CD4-positive, alpha-beta T cell treated with Interleukin-12 subunit alpha and Interleukin-12 subunit beta, for 1 hour (primary cell): ENCODE data around the gene TMEM9.

ENCODE experiments used
- DNase-seq: peaks from one replicate; pipeline ENCODE4 v3.0.0-alpha.2; 2020

Gene TMEM9

DNA sequence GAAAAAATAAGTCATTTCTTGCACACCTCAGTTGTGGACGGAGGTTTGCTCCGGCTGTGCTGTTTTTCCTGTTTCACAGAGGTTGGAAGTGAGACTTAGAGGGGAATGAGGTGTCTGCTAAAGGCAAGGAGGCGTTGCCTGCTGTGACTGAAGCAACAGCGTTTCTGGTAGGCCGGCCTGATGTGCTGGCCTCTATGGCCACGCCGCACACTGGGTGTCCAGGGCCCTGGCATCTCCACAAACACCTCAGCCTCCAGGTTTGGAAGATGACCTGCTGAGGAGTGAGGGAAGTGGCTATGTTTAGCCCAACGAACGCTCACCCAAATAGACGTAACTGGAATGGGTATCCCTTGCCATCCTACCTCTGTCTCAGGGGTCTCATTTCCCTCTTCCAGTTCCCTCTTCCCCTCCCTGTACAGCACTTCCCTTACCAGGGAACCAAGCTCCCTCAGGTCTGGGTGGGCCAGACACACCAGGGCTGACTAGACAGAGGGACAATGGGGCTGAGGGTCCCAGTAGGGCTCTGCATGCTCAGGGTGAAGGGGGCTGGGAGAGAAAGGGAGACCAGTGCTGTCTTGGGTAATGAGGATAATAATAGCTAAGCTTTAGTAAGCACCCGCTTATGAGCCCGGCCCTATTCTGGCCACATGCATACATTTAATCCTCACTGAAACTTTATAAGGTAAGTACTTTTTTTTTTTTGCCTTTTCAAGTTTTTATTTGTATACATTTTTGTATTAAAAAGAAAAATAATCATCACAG is 53.9 kb downstream of the TMEM9 start:
- no peak for DNase-seq

DNA sequence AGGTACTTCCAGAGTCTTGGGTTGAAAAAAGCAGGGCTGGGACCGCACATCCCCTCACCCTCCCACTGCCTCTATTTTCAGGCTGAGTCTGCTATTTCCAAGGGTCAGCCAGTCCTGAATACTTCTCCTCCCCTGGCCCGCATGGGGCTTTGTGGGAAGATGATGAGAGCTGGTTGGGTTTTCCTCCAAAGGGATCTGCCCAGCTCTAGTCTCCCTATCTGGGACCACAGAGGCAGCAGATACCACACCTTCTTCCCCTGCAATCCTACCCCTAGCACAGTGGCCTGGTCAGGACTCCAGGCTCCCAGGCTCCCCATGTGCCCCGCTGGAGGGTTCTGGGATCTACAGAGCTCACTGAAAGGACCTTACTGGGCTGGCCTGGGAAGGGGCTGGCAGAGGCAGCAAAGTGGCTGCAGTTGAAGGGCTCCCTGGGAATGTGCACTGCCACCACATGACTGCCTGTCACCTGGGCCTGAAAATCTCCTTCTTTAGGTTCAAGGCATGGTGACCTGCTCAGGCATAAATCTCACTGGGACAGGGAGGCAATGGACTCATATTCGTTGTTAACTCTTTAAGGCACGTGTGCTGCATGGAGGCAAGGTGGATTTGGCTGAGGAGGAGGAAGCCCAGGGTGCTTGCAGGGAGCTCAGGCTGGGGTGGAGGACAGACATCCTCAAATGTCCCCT is 55.1 kb downstream of the TMEM9 start:
- no peak for DNase-seq

DNA sequence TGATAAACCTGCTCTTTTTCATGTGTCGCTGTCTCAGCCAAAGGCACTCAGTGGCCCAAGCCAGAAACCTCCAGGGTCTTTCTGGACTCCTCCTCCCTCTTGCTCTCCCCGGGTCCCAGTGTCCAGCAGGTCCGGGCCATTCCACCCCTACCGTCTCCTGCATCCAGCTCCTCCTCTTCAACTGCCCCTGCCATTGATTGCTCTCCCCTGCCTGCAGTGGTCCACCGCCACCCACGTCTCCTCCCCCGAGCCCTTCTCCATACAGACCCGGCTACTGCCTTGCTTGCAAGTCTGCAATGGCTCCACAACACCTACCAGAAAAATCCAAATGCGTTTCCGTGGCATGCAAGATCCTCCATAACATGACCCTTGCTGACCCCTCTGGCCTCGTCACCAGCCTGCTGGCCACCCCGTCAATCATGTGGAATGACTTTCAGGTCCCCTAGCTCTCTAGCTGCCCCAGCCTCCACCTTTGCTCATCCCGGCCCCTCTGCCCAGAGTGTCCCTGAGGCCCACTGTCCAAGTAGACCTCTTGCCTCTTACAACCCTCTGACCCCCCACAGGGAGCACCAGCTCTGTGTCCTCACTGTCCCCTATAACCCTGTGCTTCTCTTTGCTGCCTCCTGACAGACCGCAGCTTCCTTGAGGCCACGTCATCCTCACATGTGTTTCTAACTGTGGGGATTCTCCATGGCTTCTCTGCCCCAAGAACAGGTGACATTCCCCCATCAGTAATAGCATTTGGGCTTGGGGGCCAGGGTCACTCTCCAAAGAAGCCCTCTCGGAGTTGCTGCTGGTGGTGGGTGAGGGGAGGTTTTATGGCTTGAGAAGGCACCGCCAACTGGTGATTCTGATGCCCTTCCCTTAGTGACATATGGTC is 57.1 kb downstream of the TMEM9 start:
- no peak for DNase-seq

DNA sequence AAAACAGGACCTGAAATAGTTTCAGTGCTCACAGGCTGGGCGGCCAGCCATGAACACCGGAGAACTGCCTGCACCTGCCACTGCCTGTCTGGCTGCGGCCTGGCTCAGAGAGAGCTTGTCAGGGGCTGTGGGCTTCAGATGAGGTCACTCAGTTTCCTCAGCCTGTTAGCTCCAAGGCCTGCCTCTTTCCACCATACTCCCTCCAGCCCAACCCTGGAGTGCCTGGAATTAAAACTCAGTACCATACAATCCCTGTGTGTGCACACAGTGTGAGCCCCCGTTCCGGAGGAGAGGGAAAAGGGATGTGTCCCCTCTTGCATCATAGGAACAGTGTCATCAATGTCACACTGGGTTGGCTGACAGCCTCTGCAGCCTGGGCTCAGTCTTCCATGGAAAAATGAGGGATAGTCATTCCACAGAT is 58.2 kb downstream of the TMEM9 start:
- no peak for DNase-seq

DNA sequence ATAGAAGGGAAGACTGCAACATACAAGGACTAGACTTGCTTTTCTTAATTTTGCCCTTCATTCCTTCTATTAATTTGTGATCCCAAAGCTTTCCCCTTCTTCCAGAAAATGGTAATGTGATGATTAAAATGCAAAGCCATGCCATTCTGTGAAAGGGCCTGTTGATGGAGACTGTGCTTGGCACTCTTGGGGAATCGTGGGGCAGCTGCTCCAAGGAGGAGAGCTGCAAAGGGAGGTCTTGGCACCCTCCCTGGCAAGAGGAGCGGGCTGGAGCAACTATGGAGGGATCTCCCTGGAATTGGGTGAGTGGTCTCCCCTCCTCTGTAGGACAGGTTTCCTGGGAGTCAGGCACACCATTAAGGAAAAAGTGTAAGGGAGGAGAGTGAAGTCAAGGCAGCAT is 58.7 kb downstream of the TMEM9 start:
- no peak for DNase-seq

DNA sequence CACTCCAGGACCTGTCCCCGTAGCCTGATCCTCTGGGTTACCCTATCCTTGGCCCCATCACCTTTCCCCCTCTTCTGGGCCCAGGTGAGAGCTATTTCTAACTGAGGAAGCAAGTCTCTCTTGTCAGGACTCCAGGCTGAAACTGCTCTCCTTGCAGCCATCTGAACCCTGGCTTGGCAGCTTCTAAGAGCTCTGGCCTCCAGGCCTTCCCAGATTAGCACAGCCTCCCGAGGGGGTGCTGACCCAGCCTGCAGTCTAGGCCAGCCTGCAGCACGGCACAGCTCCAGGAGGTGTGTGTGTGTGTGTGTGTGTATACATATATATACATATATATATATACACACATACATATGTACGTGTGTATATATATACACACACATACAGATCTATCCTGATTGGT is 59.4 kb downstream of the TMEM9 start:
- no peak for DNase-seq

DNA sequence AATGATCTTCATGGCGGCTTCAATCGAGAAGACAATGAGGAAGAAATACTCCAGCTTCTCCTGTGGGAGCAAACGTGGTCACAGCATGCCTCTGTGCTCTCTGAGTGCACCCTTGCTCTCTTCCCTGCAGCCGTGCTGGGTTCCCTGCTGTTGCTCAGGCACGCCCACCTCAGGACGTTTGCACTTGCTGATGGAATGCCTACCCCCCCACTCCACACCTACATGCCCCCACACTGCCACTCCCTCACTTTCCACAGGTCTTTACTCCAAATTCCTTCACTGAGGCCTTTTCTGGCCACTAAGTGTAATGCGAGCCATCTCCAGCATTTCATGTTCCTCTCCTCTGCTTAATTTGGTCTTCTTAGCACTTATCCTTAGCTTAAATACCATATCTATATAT is 60.3 kb downstream of the TMEM9 start:
- no peak for DNase-seq

DNA sequence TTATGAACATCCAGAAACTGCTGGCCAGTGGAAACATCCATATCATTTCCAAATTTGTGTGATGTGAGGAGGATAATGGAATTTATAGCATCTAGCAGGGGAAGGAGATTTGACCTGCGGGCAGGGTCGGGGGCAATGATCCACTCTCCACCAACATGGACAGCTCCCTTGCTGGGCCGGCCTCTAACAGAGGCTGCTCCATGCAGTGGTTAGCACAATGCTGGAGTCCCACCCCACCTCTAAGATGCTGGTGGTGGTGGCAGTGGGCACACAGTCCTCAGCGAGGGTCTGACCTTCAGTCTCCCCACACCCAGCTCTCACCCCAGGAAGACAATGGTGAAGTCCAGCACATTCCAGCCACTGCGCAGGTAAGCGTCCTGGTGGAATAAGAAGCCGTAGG is 60.7 kb downstream of the TMEM9 start:
- DNase-seq: no peak

DNA sequence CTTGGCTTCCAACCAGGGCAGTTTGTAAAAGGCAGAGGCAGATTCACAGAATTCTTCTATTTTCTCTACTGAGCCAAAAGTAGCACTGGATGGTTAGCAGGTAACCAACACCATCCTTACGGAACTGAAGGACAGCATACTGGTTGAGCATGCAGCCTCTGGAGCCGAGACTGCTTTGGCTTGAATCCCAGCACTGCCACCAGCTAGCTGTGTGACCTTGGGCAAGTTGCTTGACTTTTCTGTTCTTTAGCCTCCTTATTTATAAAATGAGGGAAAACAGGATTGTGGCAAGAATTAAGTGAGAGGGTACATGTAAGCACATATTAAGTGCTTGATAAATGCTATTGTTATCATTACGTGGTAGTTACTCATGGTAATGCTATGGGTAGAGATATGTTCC is 61.5 kb downstream of the TMEM9 start:
- DNase-seq: no peak

DNA sequence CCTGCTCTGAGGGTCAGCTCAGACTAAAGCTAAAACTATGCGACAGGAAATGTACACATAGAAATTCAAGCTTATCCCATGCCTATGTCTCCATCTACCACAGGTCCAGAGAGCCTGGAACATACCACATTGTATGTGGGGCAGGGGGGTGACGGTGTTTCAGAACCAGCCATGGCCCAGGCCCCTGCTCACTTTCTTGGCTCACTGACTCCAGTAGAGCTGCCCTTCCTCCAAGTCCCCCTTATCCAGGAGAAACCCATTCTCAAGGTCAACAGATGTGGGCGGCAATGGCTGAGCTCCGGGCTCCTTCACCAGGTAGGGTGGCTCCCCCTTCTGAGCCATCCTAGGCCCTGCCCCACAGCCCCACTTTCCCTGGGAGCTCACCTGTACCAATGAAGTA is 63.0 kb downstream of the TMEM9 start:
- no peak for DNase-seq

DNA sequence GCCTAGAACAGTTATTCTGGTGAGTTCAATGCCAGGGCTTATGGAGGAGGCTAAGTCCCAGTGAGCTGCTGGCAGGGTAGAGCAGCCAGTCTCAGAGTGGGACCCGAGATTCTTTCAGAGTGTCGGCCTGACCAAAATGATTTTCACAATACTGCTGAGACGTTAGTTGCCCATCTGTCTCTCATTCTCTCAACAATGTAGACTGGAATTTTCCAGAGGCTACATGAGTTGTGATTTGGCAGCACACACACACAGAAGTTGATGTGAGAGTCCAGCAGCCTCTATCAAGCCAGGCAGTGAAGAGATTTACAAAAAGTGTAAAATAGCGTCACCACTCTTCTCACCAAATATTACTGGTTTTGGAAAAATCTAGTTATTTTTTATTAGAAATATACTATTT is 63.7 kb downstream of the TMEM9 start:
- no peak for DNase-seq

DNA sequence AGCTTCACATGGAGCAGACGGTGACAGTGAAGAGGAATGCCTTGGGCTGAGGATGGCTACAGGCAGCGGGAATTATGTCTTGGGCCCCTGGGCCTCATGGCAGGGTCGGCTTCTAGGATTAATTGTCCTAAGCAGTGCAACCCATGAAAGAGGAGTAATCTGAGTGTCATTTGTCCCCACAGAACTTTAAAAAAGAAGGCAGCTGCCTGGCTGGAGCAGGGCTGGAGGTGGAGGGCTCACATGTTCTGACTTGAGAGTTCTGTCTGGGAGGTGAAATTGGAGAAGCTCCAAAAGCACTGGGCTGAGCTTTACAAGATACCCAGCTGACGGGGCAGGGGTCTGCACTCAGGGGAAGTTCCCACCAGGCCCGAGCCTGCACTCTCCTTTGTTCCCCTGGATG is 64.7 kb downstream of the TMEM9 start:
- DNase-seq: no peak

DNA sequence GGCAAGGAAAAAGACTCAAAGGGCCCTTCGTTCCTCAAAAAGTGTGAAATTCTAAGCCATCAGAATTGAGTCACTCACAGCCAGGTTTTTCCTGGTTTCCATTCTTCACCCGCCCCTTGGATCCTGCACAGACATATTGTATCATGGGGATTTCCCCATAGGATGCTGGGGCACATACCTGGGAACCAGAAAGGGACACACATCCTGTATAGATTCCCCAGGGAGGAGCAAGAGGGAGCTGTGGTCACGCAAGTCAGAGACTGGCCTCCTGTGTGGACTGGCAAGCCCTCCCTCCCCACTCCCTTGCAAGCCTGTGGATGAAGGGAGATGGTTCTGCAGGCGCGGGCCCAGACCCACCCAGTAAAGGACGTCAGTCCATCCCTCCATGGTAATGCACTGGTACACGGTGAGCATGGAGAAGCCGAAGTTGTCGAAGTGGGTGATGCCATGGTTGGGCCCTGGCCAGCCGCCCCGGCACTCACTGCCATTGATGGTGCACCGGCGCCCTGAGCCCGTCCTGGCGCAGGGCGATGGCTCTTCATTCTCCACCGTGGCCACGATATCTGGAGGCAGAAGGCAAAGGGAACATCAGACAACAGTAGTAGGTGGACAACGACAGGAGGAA is 65.3 kb downstream of the TMEM9 start:
- DNase-seq: no peak

DNA sequence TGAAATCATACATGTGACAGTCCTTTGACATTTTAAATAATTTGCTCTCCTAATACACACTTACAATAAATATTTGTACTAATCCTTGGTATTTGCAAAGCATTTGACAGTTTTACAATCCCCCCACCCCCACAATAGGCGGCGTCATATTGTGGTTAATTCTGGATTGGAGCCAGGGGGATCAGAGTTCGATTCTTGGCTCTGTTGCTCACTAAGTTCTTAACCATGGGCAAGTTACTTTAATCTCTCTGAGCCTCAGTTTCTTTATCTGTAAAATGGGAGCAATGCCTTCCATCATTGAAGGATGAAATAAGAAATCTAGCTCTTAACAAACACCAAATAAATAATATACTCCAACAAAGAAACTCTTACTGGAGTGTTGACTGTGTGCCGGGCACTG is 65.9 kb downstream of the TMEM9 start:
- DNase-seq: no peak

DNA sequence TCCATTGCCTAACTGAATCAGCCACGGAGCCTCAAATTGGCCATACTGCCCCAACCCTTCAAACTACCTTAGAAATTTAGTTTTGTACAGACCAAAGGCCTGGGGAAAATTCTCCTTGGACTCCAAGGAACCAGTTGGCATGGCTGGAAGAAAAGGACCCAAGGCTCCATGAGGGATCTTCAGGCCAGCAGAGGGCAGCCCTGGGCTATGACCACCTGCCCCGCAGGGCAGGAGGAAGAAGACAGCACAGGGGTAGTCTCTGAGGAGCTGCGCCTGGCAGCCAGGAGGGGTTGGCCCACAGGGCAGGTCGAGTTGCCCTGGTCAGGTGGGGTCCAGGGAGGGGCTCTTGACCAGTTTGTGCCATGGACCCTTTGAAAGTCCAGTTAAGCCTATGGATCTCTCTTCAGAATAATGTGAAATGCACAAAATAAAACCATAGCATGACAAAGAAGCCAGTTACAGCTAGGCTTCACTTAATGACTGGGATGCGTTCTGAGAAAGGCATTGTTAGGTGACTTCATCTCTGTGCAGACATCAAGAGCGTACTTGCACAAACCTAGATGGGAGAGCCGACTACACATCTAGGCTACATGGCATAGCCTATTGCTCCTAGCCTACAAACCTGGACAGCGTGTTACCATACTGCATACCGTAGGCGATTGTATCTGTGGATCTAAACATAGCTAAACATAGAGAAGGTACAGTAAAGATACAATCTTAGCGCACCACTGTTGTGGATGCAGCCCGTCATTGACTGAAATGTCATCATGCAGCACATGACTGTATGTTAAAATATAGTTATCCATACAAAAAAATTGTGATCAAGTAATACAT is 68.2 kb downstream of the TMEM9 start:
- peak; percentile 42 for DNase-seq
